Dedifferentiated amniotic fluid mesenchymal stem cell (primary cell): ENCODE data around the gene BRD7.

Experiments used
- DNase-seq: peaks from one replicate; pipeline ENCODE4 v3.0.0-alpha.2; 2016; ENCODE audit errors: extremely low spot score

The BRD7 gene

DNA sequence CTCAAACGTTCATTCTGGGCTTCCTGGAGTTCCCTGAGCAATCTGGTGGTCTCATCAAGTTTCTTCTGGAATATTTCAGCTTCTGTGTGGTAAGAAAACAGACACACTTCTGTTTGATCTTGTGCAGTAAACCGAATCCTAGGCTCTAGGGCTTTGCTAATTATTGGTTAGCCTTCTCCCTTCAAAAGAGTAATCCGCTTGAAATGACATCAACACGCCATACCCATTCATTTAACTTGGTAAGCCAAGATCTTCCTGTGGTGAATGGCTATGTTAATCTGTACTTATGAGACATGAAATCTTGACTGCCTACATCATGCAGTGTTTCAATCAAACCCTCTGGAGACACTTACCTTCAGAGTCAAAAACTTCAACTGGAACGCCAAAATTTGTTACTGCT lies 48.5 kb downstream of the BRD7 start:
- DNase-seq: no peak

DNA sequence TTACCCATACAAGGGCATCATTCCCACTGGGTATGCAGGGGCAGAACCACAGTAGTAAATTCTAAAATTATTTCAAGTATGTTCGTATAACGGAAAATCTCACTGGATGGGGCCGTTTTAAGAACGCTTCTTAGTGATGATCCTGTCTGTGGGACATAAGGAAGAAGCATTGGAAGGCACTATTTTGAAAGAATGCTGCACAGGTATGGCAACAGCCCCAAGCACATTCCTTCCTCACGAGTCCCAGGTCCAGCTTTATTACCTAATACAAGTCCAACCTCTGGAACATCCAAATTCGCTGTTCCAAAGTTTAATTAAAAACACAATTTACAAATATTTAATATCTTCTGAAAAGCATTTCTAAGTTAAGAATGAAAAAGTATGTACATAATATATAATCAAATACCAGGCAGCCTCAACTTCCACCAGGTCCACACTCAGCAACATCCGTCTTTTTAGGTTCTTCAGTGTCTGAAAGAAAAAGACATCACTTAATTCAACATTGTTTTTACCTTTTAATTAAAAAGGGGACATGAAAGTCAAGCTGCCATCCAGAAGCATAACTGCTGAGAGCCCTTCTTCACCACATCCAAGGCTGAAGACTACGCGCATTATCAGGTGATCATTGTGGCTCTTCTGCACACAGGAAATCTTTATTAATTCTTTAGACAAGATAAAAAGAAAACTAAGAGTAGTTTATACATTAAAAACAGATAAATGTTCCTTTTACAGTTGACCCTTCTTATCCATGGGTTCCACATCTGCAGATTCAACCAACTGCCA lies 49.8 kb downstream of the BRD7 start:
- no peak for DNase-seq

DNA sequence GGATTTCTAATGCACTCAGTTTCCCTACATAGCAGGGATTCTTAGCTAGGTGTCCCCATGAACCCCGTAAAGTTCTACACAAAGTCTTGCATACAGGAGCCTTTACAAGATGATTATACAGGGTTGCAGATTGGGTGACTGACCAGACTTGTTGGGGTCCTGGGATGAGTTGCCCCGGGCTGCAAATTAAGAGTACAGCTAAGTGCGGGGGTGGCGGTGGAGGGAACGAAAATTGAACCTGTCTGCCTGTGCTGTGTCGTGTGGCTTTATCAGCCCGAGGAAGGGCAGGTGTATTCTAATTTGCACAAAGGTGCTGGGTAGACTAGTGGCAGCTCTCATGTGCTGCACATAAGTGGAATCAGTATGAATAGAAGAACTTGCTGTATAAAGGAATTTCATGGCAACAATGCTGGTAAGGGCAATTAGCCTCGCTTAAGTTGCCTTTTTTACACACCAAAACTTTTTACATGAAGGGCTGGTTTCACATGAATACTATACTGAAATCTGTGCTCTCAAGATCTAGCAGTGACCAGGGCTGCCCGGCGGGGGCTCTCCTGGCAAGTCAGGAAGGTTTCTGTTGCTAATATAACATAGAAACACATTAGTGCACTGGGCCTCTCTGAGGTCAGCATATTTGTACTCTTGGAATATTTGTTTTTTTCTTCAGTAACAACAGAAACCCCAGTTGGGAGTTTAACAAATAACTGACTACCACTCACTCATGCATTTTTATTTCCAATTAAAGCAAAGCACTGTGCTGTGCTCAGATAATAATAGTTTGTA lies 51.7 kb downstream of the BRD7 start:
- DNase-seq: no peak

DNA sequence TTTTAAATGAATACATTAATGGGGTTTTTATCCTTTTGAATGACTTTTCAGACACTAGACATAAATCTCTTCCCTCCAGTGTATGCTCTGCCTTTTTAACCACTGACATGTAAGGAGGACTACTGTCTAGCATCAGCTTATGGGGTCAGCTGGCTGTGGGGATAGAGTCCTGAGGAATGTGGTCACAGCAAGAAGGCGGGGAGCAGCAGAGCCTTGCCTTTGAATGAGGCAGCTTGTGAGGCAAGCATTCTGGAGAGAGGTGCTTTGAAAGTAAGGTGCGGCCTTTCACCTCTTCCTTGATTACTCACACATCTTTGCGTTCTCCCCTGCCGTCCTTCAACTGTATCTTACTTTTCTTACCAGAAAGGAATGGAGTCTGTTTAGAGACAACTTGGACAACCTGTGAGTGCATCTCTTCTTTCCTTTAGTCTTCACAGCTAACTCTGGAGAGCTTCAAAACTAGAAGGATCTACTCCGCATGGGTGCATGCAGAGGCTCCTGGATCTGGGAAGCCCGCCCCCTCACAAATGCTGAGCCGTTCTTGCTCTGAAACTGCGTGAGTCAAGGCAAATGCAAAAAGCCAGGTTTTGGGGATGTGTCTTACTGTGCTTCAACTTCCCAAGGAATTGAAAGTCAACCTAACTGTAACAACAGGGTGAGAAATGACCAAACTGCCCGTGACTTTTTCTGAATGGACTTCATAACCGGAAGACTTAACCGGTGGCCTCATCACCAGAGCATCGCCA lies 52.5 kb downstream of the BRD7 start:
- no peak for DNase-seq

DNA sequence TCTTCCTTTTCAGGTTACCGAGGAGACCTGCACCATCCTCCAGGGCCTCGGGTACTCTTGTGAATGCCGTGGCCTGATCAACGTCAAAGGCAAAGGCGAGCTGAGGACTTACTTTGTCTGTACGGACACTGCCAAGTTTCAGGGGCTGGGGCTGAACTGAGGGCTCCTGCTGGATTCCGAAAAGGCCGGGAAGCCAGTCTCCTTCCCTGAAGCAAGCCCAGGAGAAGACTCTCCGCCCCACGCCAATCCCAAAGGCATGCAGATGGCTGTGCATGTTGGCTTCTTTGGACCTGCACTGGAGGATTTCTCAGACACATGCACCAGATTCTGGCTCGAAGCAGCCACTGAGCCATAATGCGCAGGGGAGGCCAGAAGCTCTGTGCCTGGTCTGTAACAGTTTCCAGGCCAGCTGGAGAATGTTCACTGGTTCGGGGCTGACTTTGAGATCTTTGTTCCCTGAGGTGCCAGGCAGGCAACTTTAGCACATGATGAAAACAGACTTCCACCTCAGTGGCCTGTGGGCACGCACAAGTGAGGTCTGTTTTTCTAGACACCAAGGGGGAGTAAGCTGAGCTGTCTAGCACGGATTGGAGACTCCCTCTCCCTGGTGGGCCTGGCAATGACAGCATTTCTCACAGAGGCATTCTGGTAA lies 53.3 kb downstream of the BRD7 start:
- DNase-seq: no peak

DNA sequence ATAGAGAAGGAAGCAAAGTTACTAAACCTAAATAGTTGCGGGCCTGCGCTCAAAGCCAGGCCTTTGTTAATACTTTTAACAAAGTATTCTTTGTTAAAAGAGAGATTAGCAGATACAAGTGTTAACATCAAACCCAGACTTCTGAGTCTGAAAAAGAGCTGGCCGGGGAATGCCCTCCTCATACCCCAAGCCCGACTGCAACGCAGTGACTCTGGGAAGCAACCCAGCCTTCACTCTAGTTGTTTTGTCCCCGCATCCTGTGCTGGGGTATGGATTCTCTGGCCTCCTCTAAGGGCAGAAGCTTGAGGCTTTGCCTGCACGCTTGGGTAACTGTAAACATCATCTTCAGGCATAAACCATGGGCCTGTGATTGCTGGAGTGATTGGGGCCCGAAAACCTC lies 54.1 kb downstream of the BRD7 start:
- no peak for DNase-seq

DNA sequence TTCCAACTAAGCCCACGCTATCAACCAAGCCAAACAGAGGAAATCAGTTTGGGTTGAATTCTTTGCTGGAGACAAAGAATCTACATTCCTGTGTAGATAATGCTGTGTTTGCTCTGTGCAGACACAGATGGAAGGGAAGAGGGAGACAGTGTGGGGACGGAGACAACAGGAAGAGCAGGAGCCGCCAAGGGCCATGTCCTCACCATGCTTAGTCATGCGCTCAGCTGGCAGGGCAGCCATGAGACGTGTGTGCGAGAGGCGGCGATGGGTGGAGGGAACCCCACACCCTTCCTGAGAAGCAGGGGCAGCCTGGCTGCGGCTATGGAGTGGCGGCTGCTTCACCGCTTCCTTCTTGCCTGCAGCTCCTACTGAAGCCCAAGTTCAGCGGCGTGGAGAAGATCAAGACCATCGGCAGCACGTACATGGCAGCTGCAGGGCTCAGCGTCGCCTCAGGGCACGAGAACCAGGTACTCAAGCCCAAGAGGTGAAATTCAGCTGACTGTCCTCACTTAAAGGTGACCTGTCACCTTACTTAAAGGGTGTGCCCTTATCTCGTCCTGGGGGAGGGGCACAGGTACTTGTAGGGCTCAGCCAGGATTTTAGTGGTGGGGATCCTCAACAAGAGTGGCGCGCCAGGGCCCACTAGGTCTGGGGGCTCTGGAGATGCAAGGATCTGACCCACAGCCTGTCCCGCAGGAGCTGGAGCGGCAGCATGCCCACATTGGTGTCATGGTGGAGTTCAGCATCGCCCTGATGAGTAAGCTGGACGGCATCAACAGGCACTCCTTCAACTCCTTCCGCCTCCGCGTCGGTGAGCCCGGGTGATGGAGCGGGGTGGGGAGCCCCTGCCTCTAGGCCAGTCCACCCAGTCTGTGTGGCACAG lies 55.0 kb downstream of the BRD7 start:
- no peak for DNase-seq

DNA sequence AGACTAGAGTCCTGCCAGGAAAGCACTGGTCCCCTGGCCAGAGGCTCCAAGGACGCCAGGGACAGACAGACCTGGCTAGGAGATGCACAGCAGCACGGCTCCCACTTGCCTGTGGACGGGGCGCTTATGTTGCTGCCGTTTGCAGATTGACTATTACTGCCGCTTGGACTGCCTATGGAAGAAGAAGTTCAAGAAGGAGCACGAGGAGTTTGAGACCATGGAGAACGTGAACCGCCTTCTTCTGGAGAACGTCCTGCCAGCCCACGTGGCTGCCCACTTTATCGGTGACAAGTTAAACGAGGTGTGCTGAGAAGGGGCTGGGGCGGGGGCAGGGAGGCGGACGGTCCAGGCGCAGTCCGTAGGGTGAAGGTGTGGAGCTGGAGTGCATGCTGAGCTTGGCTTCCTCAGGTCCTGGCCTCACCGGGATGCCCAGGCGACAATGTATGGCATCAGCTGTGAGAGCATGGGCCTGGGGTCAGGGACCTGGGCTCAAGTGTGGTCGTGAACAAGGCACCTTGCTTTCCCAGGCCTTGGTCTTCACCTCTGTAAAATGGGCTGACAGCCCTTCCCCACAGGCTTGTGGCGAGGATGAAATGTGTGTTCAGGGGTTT lies 56.8 kb downstream of the BRD7 start:
- DNase-seq: no peak

DNA sequence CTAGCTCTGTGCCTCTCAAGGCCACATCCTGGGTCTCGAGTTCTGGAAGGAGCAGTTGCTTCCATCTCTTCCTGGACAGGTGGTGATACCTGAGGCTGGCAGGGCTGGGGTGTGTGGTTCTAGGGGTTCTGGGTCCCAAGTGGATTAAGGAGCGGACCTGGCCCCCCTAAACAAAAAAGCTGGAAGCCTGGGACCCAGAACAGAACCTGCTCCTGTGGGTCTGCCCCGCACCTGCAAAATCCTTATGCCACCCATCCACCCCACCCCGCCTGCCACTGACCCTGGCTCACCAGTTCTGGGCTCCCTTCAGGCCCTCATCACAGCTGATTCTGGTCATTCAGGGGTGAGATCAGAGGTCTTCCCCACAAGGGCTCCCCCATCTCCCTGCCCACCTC lies 57.7 kb downstream of the BRD7 start:
- DNase-seq: no peak

DNA sequence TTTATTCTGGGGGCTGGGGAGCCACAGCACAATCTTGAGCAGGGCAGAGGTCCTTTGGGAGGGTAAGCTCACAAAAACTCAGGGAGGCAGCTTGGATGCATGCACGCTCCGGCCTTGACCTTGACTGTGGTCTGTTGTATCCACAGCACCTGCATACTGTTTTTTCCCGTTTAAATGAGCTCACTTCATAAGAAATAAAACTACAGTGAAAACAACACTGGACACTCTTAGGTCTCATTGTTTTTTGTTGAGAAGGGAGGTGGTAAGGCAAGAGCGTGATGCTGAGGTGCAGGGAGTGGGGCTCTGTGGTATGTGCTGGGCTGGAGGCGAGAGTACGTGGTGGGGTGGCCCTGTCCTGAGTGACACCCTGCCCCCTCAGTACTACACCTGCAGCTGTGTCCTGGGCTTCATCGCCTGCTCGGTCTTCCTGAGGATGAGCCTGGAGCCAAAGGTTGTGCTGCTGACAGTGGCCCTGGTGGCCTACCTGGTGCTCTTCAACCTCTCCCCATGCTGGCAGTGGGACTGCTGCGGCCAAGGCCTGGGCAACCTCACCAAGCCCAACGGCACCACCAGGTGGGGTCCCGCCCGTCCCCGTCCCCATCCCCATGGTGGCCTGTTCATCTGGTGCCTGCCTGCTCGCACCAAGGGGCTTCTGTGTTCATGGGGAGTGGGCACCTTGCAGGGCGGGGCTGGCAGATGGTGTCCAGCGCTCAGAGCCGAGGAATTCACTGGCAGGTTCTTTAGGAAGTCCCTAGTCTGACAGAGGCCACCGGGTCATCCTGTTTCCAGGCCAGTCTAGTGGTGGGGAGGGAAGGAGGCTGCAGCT lies 58.3 kb downstream of the BRD7 start:
- no peak for DNase-seq

DNA sequence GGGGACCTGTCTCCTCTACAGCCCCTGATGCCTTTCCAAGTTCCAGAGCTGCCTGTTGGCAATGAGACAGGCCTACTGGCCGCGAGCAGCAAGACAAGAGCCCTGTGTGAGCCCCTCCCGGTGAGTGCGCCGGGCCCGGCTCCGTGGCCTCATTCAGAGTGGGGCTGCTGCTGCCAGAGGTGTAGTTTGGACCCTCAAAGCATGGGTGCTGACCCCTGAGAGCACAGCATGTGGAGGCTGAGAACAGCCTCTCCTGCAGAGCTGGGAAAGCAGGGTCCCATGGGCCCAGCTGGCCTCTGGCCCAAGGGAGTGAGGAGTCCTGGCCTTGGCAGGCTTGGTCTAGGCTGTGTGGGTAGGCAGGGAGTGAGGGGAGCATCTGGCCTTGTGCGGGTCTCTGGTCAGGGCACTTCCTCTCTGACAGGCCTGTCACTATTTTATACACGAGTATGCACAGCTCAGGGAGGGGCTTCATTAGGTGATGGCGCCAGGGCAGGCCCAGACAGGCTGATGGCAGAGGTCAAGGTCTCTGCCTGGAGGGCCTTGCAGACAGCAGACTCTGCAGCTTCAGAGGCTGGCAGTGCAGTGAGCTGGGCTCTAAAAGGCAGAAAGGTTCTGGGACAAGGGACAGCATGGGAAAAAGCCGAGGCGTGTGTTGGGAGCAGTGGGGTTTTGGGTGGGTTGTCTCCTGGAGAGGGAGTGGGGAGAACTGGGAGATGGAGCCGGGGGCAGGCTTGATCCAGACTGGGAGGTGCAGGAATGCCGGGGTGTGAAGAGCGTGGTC lies 59.1 kb downstream of the BRD7 start:
- DNase-seq: no peak

DNA sequence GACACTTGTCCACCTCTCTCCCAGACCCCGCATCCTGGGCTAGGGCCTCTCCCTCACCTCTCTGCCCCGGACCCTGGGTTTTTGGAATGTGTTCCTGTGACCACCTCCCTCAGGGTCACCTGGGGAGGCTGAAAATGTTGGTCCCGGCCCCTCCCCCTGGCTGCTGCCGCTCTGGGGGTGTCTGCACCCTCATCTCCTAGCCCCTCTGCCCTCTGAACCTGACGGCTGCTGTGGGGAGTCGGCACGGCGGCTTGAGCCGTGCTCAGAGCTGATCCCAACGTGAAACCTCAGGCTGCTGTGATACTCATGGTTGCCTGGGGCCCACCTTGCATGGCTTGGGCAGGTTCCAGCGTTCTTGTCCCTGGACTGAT lies 59.6 kb downstream of the BRD7 start:
- no peak for DNase-seq

DNA sequence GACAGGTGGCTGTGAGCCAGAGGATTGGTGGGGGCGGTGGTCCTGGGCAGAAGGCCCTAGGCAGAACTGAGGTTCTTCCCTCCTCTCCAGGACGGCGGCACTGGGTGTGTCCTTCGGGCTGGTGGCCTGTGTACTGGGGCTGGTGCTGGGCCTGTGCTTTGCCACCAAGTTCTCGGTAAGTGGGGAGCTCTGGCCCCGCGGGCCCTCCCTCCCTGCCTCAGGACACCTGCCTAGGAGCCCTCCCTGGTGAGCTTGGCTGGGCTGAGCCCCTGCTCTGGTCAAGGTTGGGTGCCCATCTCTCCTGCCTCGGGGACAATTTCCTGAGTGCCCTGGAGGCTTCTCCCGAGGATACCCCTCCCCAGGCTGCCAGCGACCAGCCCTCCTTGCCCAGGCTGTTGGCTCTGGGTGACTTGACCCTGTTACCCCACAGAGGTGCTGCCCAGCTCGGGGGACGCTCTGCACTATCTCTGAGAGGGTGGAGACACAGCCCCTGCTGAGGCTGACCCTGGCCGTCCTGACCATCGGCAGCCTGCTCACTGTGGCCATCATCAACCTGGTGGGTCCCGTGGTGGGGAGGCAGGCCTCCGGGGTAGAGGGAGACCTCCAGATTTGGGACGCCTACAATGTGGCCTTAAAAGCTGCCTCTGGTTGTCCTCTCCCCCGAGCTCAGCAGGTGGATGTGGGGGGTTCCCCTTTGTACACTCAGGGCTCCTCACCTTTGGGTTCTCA lies 60.4 kb downstream of the BRD7 start:
- no peak for DNase-seq

DNA sequence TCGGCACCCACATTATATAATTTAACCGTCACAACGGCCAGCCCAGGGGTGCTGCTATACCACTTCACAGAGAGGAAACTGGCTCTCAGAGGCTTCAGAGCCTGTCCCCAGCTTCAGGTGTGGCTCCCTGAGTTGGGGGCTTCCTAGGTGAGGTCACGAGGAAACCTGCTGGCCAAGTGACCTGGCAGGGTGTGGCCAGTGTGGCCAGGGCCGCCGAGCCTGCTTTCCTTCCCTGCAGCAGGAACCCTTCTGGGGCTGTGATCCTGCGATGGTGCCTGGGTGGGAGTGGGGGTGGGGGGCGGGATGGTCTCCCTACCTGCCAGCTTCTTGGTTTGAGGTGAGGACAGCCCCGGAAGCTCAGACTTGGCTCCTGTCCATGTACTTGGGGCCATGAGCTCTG lies 62.5 kb downstream of the BRD7 start:
- DNase-seq: no peak

DNA sequence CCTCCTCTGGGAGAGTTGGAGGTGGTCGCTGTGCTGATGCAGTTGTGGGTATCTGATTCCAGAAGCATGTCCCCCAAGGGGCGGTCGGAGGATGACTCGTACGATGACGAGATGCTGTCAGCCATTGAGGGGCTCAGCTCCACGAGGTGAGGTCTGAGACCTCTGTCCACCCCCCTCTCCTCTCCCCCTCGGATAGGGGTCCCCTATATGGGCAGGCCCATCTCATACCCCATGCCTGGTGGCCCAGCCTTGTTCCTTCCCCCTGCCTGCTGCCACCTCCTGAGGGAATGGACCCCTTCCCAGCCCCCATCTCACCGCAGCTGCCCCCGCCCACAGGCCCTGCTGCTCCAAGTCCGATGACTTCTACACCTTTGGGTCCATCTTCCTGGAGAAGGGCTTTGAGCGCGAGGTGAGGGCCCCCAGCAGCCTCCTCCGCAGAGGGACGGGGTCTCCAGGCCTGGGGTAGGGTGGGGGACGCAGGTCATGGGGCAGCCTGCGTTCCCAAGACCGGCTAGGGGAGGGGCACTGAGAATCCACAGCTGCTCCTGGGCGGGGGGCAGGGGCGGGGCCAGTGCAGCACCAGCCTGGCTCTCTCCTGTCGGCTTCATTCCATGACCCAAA lies 63.2 kb downstream of the BRD7 start:
- no peak for DNase-seq

DNA sequence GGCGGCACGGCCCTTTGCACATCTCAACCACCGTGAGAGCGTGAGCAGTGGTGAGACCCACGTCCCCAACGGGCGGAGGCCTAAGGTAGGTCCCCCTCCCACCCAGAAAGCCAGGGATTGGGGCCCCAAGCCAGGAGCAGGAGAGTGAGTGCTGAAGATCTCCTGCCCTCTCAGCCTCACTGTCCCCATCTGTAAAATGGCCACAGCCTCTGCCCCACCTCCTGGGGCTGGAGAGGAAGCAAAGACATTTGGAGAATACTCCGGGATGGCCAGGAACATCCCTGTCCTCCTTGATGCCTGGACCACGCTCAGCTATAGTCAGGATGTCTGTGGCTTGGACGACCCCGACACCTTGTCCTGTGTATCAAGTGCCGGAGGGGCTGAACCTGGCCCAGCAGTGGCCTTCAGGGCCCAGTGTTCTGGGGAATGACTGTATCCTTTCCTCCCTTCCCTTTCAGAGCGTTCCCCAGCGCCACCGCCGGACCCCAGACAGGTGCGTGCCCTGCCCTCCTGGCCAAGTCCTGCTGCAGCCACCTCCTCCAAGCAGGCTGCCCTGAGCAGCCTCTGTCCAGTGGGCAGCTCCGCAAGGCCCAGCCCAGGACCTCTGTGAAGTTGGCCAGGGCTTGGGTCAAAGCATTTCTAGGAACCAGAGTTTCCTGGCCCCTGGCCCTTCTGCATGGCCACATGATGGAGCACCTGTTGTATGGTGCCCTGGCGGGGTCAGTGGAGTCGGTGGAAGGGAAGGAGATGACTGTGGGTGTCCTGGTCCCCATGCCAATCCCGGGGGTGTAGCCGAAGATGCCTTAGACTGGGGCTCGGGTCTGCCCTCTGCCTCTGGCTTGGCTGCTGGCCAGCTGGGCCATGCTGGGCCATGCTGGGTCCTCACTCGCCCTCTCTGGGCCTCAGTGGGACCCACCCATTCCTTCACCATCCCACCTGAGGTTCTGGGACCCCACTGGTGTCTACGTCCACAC lies 64.0 kb downstream of the BRD7 start:
- DNase-seq: no peak
